Upper lobe of left lung (tissue), 6 donors: Measurements from ENCODE around the gene OSBPL10. TPM values are rescaled to one million over a fixed set of nuclear protein-coding genes. Genes with fewer than 3 reads are reported as not detected.
A peak's percentile ranks its signal among the peaks of the same experiment; 100 is the strongest.

Experiments used
- ATAC-seq, 2 donors: fragments of 200-7000 bp; cut with Tn5 transposase; one replicate each; pipeline ENCODE4 v1.9.1; 2022; ENCODE audit warnings: mild to moderate bottlenecking in 2 of 2, moderate library complexity in 2 of 2; ENCODE audit not compliant: low FRiP score in 2 of 2
- DNase-seq, 2 donors: peaks; one replicate each; pipeline ENCODE4 v3.0.0-alpha.2; 2019 to 2020
- H3K27ac ChIP-seq, 4 donors: fragments of 200-600 bp; sonication (generic); one replicate each; pipeline ENCODE4 v1.5.1; 2016 to 2019
- H3K27me3 ChIP-seq, 4 donors: fragments of 200-600 bp; sonication (generic); one replicate each; pipeline ENCODE4 v1.5.1; 2017 to 2019
- H3K36me3 ChIP-seq, 4 donors: fragments of 200-600 bp; sonication (generic); one replicate each; pipeline ENCODE4 v1.5.1; 2016 to 2019
- H3K4me1 ChIP-seq, 4 donors: fragments of 200-600 bp; sonication (generic); one replicate each; pipeline ENCODE4 v1.5.1; 2018 to 2019
- H3K4me3 ChIP-seq, 4 donors: fragments of 200-600 bp; sonication (generic); one replicate each; pipeline ENCODE4 v1.5.1; 2017 to 2019; ENCODE audit warnings: mild to moderate bottlenecking in 2 of 4, moderate library complexity in 1 of 4
- H3K9me3 ChIP-seq, 4 donors: fragments of 200-600 bp; sonication (generic); one replicate each; pipeline ENCODE4 v1.5.1; 2018 to 2019
- CTCF ChIP-seq, 6 experiments: fragments of 450-650 bp in 4 of 6; fragments of 200-600 bp in 2 of 6; sonication (generic) in 2 of 6; IDR thresholded peaks; one replicate each; pipeline ENCODE4 v1.5.1; 2016 to 2019; ENCODE audit warnings: antibody characterized with exemption in 6 of 6
- EP300 ChIP-seq, 4 donors: sonication (generic); formaldehyde crosslinking; IDR thresholded peaks; one replicate each; pipeline ENCODE4 v1.5.1; 2017; ENCODE audit warnings: antibody characterized with exemption in 4 of 4, control low read depth in 2 of 4
- POLR2A ChIP-seq, 4 donors: fragments of 450-650 bp; IDR thresholded peaks; one replicate each; pipeline ENCODE4 v1.5.1; 2016 to 2017; ENCODE audit warnings: antibody characterized with exemption in 4 of 4, mild to moderate bottlenecking in 2 of 4
- POLR2AphosphoS5 ChIP-seq, 2 donors: sonication (generic); formaldehyde crosslinking; IDR thresholded peaks; one replicate each; pipeline ENCODE4 v1.5.1; 2017; ENCODE audit warnings: antibody characterized with exemption in 2 of 2
- WGBS, 2 donors: methylation state at CpG; one replicate each; pipeline ENCODE4 v1.1.5; 2017 to 2018; 5-methylcytosine and 5-hydroxymethylcytosine counted together
- total RNA-seq, 6 donors: library from RNA; depleted of rRNA in 4 of 6; stranded (reverse); fragments of >200 nt in 4 of 6; gene quantifications; one replicate each; pipeline versions ENCODE4 v1.1.0 to v1.2.1, GENCODE V29; 2016 to 2021
- donor health status: DM: no; HTN: no; CAD: no; lungs with moderate emphysema.
- donor health status: DM: no; HTN: yes; CAD: no; lungs with severe emphysema.

Gene OSBPL10
- total RNA-seq, 6 donors from 2014 or later, result 13.6 to 73.9 (median 24.4) TPM

GRCh38 chr3:31942446-31942845 lies 38.6 kb downstream of the OSBPL10 start:
- TF ChIP-seq EP300 (IDR thresholded peaks at IDR 0.05) (no peak), POLR2AphosphoS5 (IDR thresholded peaks at IDR 0.05) (no peak), CTCF (IDR thresholded peaks at IDR 0.05) (no peak), POLR2A (IDR thresholded peaks at IDR 0.05) (no peak)
- Histone ChIP-seq H3K4me1 (peaks cover 0 to 10% (median 4%) of the 10 kb centered on the region in 4 donors), H3K36me3 (no peaks in the 10 kb centered on the region), H3K27me3 (no peaks in the 10 kb centered on the region), H3K4me3 (no peak overlapping the region), H3K27ac (no peak overlapping the region), H3K9me3 (no peaks in the 10 kb centered on the region)
- 95 to 100% methylated on average over 2 of the region's 2 CpGs for WGBS, 2 donors
- ATAC-seq, result no peak
- DNase-seq, result no peak

DNA sequence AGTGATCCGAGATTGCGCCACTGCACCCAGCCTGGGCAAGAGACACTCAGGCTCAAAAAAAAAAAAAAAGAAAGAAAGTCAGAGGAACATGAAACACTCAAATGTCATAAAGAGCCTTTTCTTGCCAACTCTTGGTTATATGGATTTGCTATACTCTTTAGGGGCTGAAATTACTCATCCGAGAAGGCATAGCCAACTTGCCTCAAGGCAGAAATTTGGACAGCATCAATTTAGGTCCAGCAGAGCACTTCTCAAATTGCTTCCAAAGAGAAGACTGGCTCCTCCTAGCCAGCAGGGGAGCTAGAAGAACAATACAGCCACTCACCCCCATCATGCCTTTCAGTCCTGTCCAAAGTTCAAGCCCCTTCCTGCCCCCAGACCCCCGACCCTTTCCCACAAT lies 43.8 kb downstream of the OSBPL10 start:
- Histone ChIP-seq H3K9me3 (no peaks in the 10 kb centered on the region), H3K27me3 (no peaks in the 10 kb centered on the region), H3K4me1 (peaks cover 6 to 22% (median 16%) of the 10 kb centered on the region in 4 donors), H3K4me3 (no peak overlapping the region), H3K36me3 (no peaks in the 10 kb centered on the region), H3K27ac (no peak overlapping the region)
- no peak for DNase-seq
- 82 to 85% methylated on average over 4 of the region's 4 CpGs for WGBS, 2 donors
- ATAC-seq, result peak in 1 of 2 donors; percentile 21
- TF ChIP-seq EP300 (IDR thresholded peaks at IDR 0.05), result no peak
- no peak for TF ChIP-seq POLR2AphosphoS5 (IDR thresholded peaks at IDR 0.05)
- no peak for TF ChIP-seq CTCF (IDR thresholded peaks at IDR 0.05)
- TF ChIP-seq POLR2A (IDR thresholded peaks at IDR 0.05), result no peak

- no peak for TF ChIP-seq POLR2AphosphoS5 (IDR thresholded peaks at IDR 0.05)
- no peak for TF ChIP-seq CTCF (IDR thresholded peaks at IDR 0.05)
- TF ChIP-seq EP300 (IDR thresholded peaks at IDR 0.05), result no peak
- no peak for TF ChIP-seq POLR2A (IDR thresholded peaks at IDR 0.05)
- Histone ChIP-seq H3K4me3 (no peak overlapping the region), H3K27me3 (no peaks in the 10 kb centered on the region), H3K27ac (no peak overlapping the region), H3K9me3 (no peaks in the 10 kb centered on the region), H3K4me1 (peaks cover 6 to 22% (median 15%) of the 10 kb centered on the region in 4 donors), H3K36me3 (no peaks in the 10 kb centered on the region)
- DNase-seq (no peak), ATAC-seq (peak in 1 of 2 donors; percentile 74)
- 42 to 50% methylated on average over 1 of the region's 1 CpG for WGBS, 2 donors
Measured at GRCh38 chr3:31936420-31937060, 44.5 kb downstream of the OSBPL10 start.

- TF ChIP-seq POLR2AphosphoS5 (IDR thresholded peaks at IDR 0.05) (no peak), POLR2A (IDR thresholded peaks at IDR 0.05) (no peak), EP300 (IDR thresholded peaks at IDR 0.05) (no peak), CTCF (IDR thresholded peaks at IDR 0.05) (no peak)
- 26 to 41% methylated on average over 3 of the region's 3 CpGs for WGBS, 2 donors
- no peak overlapping the region for H3K27ac ChIP-seq
- H3K4me1 ChIP-seq, result peaks cover 6 to 22% (median 9%) of the 10 kb centered on the region in 4 donors
- H3K4me3 ChIP-seq, result no peak overlapping the region
- DNase-seq (peak in 1 of 2 donors; percentile 61), ATAC-seq (no peak)
- no peaks in the 10 kb centered on the region for H3K36me3 ChIP-seq
- H3K9me3 ChIP-seq, result no peaks in the 10 kb centered on the region
- H3K27me3 ChIP-seq, result no peaks in the 10 kb centered on the region
Measured at GRCh38 chr3:31934866-31935265, 46.2 kb downstream of the OSBPL10 start.

- H3K9me3 ChIP-seq, result no peaks in the 10 kb centered on the region
- no peaks in the 10 kb centered on the region for H3K36me3 ChIP-seq
- H3K27ac ChIP-seq, result no peak overlapping the region
- ATAC-seq (no peak), DNase-seq (no peak)
- 86 to 96% methylated on average over 1 of the region's 1 CpG for whole genome bisulfite sequencing, 2 donors
- H3K4me1 ChIP-seq, result peaks cover 6 to 22% (median 9%) of the 10 kb centered on the region in 4 donors
- no peak overlapping the region for H3K4me3 ChIP-seq
- TF ChIP-seq POLR2A (IDR thresholded peaks at IDR 0.05), result no peak
- TF ChIP-seq EP300 (IDR thresholded peaks at IDR 0.05), result no peak
- TF ChIP-seq CTCF (IDR thresholded peaks at IDR 0.05), result no peak
- TF ChIP-seq POLR2AphosphoS5 (IDR thresholded peaks at IDR 0.05), result no peak
- H3K27me3 ChIP-seq, result no peaks in the 10 kb centered on the region
Measured at GRCh38 chr3:31934018-31934417, 47.0 kb downstream of the OSBPL10 start.
